Hepatocyte (in vitro differentiated cells): ENCODE data around the gene MYO3B.

Experiments used
- EZH2 ChIP-seq: fragments of 200-600 bp; sonication (generic); IDR thresholded peaks from 2 replicates; pipeline ENCODE4 v1.6.1; 2016; ENCODE audit warnings: antibody characterized with exemption, mild to moderate bottlenecking, borderline replicate concordance
- EZH2phosphoT487 ChIP-seq: fragments of 200-600 bp; sonication (generic); IDR thresholded peaks from one replicate; pipeline ENCODE4 v1.6.1; 2018; ENCODE audit warnings: antibody characterized with exemption, mild to moderate bottlenecking, low read depth, moderate library complexity; ENCODE audit not compliant: unreplicated experiment, severe bottlenecking
- TF ChIP-seq, protein P1 (sequence below): fragments of 200-600 bp; sonication (generic); IDR thresholded peaks from 2 replicates; pipeline ENCODE4 v1.5.1; 2016; ENCODE audit warnings: antibody characterized with exemption, mild to moderate bottlenecking; ENCODE audit not compliant: poor library complexity

DNA sequence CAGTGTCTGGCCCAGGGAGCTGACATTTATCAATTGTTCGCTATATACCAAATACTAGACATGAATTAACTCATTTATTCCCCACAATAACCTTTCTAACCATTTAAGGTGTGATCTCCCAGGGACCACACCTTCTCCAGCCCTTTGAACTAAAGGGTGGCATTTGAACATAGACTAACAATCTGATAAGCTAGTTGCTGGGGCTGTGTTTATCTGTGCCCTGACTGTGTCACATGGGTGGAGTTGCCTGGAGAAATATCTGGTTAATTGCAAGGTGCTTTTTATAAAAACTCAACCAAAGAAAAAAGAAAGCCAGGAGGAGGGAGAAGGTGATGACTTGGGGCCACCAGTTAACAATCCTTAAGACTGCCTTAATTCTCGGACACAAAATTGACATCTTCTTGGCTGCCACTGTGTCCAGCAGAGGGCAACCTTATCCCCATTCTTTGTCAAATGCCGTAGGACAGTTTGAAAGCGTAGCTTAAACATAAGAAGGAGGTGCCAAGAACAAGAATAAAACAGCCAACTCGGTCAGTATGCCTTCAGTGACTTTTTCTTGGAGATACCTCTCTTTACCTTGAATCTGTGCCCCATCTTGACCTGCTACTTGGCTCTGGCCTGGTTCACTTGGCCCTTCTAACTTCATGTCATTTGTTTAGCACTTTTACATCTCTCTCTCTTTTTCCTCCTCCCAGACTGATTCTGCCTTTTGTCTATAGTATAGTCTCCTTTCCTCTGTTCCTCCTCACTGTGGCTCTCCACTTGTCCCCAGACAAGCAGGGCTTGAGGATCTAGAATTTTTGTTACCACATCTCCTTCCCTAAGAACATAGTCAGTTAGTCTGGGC is 183.4 kb downstream of the MYO3B start:
- TF ChIP-seq, protein P1, sequence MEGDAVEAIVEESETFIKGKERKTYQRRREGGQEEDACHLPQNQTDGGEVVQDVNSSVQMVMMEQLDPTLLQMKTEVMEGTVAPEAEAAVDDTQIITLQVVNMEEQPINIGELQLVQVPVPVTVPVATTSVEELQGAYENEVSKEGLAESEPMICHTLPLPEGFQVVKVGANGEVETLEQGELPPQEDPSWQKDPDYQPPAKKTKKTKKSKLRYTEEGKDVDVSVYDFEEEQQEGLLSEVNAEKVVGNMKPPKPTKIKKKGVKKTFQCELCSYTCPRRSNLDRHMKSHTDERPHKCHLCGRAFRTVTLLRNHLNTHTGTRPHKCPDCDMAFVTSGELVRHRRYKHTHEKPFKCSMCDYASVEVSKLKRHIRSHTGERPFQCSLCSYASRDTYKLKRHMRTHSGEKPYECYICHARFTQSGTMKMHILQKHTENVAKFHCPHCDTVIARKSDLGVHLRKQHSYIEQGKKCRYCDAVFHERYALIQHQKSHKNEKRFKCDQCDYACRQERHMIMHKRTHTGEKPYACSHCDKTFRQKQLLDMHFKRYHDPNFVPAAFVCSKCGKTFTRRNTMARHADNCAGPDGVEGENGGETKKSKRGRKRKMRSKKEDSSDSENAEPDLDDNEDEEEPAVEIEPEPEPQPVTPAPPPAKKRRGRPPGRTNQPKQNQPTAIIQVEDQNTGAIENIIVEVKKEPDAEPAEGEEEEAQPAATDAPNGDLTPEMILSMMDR = peak; percentile 71
- no peak for TF ChIP-seq EZH2phosphoT487
- no peak for TF ChIP-seq EZH2
